ENCODE results near the gene CDC42BPB.

The CDC42BPB gene

DNA sequence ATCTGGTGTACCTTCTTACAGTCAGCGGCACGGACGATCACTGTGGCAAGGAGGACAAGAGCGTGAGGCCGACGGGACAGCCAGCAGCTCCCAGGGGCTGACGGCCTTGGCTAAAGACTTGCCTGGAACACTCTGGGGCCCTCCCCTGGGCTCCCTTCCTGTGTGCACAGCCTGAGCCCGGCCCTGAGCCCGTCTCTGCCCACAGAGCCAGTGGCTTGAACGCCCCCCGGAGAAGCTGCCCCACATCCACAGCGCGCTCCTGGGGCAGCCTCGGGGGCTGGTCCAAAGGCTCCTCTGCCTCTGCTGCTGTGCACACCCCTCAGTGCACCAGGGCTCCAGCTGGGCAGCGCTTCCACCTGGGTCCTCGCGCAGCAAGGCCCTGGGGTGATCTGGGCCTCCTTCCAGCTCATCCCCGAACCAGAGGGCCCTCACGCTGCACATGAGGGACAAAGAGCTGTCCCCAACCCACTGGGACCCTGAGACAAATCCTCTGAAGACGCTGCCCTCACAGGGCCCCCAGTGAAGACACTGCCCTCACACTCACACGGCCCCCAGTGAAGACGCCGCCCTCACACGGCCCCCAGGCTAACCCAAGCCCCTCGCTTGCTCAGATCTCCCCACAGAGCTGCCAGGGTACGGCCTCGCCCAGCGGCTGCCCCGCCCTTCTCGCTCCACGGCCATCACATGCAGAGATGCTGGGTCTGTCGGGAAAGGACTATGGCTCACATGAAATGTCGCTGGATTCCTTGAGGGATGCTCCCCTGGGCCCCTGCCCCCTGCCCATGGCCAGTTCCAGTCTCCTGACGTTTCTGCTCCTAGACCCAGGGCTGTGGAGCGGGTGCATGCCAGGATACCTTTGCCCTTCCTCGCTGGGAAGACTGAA is 112.7 kb downstream of the CDC42BPB start:
- no peak for DNase-seq (ENCODE audit: low read depth)

DNA sequence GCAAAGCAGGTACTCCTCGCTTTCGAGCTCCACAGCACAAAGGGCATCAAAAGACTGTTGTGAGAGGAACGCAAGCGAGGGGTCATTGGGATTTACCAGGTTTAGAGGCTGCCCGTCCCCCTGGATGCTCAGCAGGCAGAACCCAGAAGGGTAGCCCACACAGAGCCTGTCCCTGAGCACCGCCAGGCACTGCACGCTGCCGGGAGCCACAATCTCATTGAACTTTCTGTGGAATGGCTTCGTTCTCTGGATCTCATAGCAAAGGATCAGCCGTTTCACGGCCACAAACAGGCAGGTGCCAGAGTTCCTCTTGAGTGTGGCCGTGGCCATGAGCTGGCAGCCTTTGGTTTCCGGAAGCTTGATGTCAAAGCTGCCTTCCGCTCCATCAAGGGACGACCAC is 113.4 kb downstream of the CDC42BPB start:
- no peak for DNase-seq (ENCODE audit: low read depth)

DNA sequence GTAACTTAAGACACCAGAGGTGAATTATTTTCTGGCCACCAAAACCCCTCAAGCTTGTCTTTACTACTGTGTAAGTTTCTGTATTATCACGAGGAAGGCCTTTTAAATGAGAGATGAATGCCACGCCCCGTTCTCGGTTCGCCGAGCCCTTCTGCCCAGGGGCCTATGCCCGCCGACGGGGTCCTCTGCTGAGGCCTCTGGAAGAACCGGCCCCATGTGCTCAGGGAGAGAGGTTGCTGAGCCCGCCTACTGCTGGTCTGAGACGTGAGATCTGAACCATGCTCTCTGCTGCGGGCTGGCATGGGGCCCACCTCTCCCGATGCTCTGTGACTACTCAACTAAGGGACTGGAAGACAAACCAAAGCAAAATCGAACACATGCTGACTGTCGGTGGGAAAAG is 113.9 kb downstream of the CDC42BPB start:
- no peak for DNase-seq (ENCODE audit: low read depth)

DNA sequence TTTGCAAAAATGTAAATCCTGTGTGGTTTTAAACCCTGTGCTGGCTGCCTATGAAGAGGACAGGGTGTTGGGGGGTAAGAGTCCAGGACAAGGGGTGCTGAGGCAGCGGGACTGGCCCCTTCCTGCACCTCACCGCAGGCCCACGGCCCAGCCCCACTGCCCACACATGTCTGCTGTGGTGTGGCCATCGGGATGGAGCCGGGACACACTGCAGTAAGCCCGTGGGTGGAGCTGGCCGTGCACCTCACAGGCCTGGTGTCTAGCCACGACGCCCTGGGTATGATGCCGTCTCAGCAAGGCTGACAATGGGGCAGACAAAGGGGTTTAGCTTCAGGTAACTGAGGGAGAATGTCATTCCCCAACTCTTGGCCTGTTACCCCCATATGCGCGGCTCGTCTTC is 115.3 kb downstream of the CDC42BPB start:
- no peak for DNase-seq (ENCODE audit: low read depth)

DNA sequence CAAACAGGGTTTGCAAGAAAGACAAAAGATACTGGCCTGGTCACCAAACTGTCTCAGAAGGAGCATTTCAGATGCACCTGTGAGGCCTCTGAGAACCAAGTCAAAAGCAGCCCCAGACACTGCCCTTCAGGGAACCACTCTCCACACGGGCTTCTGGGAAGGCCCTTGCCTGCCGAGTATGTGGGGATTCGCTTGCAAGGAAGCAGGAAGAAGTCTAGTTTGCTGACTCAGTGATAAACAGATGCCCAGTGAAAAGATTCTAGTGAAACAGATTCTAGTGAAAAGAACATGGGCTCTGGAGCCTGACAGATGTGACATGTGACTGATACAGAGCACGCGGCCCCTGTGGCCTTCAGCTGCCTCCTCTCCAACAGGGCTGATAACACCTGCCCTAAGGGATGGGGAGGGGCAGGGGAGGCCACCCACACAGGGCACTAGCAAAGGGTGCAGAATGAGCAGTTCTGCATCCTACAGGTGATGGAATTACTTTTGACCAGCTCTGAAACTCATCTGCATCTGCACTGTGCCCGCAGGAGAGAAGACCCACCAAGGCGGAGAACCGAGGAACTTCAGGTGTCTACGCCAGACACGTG is 115.8 kb downstream of the CDC42BPB start:
- no peak for DNase-seq (ENCODE audit: low read depth)

DNA sequence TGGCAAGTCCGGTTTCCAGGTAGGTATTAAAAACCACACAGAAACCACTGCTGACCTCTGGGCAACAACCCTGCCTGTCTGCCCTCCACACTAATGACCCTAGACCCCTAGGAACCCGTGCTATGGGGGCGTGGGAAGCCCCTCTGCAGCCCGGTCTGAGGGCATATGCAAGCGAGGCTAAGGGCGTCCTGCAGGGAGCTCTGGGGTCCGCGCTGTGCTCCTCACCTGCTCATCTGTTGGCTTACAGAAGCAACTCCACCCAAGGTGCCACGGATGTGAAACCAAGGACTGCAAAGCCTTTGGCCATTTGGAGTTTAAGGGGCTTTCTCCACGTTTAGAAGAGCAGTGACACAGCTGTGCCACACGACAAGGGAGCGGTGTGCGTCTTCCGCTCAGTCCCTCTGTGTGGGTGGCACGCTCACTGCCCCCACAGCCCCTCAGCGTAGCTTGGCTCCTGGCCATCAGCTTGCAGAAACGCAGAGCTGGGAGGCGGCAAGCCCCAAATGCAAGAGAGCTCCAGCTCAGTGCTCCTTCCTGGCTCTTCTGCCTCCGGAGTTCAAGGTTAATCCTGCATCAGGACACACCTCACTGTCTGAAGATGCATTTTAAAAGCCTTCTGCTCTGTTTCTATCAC is 116.5 kb downstream of the CDC42BPB start:
- DNase-seq (ENCODE audit: low read depth), result no peak

DNA sequence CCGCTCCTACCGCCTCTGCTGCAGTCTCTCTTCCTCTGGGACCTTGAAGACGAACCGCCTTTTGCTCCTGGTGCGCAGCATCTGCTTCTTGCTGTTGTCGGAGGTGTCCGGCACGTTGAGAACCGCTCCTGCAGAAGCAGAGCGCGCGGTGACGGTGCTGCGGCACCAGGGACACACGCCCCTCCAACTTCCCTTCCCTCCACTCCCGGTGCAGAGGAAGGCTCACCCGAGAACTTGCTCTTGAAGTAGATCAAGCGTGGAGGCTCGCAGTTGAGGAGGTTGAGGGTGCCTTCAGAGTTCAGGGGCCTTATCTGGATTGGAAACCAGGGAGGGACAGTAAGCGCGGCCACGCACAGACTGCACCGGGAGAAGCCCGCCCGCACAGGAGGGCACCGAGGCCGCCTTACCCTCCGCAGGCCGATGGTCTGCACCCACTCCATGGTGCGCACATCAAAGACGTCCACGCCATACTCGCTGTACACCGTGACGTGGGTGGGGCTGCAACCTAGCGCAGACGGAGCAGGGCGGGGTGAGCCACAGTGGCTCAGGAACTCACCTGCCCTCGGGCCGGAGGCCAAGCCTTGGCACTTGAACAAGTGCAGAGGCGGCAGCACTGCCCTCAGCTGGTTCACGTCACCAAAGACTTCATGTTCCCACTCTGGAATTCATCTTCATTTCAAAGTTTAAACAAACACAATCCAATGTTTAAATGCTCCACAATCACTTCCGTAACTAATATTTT is 117.4 kb downstream of the CDC42BPB start:
- no peak for DNase-seq (ENCODE audit: low read depth)

DNA sequence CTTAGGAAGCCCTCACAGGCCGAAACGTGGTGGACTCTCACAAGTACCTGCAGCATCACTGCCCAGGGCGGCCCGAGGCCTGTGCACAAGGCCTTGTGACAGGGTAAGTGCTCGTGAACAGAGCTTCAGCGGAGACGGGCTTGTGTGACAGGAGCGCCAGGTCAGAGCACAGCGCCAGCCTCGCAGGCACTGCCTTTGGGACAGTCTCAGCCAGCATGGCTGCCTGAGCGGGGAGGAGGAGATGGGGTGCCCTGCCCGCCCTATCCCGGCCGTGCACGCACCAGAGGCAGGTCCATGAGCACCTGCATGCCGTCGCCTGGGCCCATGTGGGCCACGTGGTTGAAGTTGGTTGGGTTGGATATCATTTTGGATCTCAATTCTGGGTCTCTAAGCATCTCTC is 118.0 kb downstream of the CDC42BPB start:
- no peak for DNase-seq (ENCODE audit: low read depth)

DNA sequence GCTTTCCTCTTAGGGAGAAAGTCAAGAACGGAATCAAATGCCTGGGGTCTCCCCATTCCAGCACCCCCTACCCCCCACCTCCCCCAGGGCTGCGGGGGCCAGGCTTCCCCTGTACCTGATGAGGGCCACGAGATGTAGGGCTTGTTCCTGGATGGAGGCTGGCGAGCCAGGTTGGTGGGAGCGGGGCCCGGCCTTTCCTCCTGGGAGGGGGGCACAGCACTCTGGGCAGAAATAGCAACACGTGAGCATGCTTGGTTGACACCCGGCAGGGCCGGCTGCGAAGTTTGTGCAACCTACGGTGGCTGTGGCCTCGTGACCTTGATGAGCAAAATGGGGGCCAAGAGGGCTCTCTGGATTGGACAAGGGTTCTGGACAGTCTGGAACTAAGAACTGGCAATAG is 119.2 kb downstream of the CDC42BPB start:
- DNase-seq (ENCODE audit: low read depth), result no peak

DNA sequence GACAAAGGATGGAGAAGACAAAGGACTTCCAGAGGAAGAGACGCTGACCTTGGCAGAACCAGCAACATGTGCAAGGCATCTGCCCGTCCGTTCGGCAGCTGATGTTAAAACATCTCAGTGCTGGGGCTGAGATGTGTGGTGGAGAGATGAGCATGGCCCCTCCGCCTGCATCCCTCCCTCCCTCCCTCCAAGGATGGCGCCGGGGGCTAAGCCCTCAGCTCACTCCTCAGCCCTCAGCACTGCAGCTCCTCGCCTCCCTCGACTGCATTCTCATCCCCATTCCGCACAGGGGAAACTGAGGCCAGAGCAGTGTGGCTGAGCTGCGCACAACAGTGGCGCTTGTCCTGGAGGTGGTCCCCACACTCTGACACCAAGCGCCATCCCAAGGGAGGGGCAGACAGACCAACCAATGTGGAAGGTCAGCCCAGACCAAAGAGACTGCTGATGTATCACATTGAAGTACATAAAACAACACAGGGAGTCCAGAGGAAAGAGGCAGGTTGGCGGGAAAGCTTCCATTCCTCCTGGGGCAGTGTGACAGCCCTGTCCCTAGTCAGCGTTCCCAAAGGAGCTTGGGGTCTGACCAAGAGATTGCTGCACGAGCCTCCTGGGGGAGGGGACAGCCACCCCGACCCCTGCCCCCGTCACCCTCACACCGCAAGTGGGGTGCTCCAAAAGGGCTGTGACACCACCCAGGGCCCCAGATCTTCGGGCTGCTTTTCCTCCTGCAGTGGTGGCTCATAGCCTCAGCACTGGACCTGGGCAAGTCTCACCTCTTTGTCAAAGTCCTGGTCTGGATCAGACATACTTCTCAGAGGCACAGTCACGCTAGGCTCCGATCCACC is 119.8 kb downstream of the CDC42BPB start:
- DNase-seq (ENCODE audit: low read depth), result no peak

DNA sequence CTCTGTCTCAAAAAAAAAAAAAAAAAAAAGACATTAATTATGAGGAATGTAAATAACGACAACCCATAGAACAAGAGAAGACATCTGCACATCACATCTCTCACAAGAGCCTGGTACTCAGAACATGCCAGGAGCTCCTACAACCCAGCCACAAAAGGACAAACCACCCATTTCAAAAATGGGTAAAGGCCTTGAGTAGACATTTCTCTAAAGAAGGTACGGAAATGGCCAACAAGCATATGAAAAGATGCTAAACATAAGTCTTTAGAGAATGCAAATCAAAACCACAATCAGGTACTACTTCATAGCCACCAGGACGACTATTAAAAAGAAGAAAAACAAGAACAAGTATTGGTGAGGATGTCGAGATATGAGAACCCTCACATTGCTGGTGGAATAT is 121.6 kb downstream of the CDC42BPB start:
- DNase-seq (ENCODE audit: low read depth), result no peak

DNA sequence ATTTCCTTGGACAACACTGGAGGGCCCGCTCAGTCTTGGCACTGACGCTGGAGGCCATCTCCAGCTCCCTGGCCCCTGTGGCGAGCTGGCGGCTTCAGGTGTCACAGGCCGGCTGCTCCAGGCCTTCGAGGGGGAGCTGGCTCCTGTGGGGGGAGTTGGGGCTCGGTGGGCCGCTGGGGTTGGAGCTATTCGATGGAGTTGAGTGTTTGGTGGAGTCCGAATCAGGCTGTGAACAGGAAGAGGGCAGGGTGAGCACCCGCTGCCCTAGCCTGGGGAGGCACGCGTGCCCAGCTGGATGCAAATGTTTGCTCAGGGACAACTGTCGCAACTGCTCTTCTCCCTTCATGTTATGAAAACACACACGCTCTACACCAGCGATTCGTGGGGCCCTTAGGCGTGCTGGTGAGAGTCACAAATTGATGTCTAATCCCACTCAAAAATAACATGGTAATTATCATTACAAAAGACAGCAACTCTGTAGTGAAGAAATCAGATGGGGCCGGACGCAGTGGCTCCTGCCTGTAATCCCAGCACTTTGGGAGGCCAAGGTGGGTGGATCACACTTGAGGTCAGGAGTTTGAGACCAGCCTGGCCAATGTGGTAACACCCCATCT is 123.6 kb downstream of the CDC42BPB start:
- no peak for DNase-seq (ENCODE audit: low read depth)

DNA sequence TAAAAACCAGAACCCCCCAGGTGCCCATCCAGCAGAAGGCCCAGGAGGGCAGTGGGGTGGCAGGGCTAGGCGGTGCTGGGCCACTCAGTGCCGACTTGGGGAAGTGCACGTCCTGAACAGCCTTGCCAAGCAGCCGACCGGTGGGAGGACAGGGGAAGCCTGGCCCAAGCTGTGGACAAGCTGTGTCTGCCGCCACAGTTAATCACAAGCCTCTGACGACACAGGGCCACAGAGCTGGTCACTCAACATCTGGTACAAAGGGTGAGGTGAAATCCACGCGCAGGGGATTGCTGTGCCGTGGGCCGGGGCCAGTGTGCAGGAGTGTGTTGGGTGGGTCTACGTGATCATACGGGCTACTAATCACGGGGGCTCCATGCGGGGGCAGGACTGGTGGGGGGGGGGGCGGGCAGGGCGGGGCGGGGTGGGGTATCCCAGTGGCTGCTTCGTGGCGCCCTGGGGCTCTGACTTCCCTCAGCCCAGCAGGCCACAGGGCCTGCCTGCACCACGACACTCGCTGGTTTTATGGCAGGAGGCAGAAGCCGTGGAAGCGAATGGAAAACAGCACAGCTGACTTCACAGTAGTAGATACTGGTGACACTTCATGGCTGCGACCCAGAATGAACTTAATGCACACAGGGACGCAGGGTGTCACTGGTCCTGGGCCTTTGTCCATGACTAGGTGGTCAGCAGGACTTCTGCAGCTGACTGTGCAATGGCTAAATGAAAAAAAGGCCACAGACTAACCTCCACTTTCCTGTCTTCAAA is 124.7 kb downstream of the CDC42BPB start:
- no peak for DNase-seq (ENCODE audit: low read depth)

DNA sequence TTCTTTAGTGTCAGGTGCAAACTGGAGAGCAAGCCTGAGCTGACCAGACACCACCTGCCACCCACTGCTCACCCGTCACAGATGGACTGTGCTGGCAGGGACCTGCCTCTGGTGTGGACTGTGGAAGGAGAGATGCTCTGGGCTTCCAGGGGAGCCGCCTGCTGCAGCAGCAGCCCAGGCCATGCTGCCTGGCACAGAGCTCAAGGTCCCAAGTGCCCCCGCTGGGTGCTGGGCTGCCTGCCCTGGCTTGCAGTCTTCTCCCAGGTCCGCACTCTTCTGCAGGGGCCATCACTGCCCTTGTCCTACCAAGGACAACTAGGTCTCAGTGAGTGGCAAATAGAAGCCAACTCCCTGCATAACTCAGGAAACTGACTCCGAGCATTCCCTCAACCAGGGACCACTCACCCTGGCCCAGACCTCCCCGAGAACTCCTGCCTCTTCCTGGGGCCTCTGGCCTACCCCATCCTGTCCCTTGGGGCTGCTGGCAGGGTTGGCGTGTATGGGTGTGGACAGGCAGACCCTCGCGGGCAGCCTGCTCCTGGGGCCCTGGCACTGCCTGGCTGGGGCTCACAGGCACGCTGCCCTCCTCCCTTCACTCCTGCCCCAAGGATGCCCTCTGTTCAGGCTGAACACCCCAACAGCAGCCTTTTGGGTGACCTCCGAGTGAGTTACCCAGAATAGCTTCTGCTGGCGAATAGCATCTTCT is 125.6 kb downstream of the CDC42BPB start:
- DNase-seq (ENCODE audit: low read depth), result no peak

DNA sequence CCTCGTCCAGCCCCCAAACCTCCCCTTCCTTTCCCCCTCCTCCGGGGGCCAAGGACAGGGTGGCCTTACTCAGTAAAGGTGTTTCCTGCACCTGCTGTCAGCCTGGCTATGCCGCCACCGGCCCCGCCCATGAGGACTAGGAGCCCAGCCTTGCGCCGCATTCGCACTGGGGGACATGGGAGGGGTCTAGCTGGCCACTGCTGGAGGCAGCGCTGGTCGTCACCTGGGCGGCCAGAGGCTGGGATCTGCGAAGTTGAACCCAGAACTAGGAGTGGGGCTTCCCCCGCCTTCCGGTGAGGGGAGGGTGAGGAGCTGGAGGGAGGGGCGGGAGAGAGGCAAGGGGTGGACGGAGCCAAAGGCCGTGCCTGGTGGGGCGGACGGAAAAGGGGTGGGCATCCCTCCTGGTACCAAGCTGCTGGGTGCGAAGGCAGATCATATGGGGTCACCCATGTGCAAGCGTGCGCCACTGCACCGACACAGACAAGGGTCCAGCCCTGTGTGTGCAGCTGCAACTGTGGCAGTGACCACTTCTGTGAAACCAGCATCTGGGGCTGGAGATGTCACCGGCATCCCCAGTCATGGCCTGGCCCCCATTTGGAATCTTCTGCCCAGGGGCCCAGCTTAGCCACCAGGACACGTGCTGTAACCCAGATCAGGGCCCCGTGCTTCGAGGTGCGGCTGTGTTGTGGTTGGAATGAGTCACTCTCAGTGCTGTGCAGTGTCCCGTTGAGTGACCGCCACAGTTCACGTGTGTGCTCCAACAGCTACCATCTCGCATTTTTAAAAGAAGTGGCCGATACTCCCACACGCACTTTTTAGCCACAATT is 126.4 kb downstream of the CDC42BPB start:
- DNase-seq (ENCODE audit: low read depth), result no peak

DNA sequence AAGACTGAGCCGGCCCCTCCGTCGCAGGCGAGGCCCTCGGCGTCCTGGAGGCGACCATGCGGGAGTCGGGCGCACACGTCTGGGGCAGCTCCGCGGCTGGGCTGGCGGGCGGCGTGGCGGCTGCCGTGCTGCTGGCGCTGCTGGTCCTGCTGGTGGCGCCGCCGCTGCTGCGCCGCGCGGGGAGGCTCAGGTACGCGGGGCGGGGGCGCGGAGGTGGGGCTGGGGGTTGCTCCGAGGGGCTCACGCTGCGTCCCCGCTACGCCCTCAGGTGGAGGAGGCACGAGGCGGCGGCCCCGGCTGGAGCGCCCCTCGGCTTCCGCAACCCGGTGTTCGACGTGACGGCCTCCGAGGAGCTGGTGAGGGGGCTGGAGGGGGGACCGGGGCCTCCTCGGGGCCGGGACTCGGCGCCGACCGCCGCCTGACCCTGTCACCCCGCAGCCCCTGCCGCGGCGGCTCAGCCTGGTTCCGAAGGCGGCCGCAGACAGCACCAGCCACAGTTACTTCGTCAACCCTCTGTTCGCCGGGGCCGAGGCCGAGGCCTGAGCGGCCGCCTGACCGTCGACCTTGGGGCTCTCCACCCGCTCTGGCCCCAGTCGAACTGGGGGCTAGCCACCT is 127.1 kb downstream of the CDC42BPB start:
- DNase-seq (ENCODE audit: low read depth), result no peak

DNA sequence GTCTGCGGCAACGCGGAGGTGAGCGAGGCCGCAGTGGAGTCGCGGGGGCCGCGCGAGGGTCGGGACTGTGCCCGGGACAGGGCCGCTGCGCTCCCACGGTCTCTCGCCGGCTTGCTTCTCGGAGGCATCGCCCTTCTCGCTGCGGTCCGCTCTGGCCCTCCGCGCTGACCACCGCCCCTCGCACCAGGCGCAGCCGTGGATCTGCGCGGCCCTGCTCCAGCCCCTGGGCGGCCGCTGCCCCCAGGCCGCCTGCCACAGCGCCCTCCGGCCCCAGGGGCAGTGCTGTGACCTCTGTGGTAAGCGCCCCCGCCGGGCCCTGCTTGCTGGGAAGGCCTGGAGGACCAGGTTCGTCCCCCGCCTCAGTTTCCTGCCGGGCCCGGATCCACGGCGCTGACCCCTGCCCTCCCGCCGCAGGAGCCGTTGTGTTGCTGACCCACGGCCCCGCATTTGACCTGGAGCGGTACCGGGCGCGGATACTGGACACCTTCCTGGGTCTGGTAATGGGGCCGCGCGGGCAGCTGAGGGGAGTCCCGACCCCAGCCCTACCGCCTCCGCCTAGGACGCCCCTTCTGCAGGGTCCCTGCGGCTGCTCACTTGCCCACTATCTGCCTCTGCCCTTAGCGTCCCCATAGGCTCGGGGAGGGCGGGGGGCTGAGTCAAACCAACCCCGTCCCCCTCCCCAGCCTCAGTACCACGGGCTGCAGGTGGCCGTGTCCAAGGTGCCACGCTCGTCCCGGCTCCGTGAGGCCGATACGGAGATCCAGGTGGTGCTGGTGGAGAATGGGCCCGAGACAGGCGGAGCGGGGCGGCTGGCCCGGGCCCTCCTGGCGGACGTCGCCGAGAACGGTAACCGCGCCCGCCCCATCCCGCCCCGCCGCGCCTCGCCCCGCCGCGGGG is 127.9 kb downstream of the CDC42BPB start:
- no peak for DNase-seq (ENCODE audit: low read depth)
